Measurements from ENCODE around the gene RAD51AP2.

DNA sequence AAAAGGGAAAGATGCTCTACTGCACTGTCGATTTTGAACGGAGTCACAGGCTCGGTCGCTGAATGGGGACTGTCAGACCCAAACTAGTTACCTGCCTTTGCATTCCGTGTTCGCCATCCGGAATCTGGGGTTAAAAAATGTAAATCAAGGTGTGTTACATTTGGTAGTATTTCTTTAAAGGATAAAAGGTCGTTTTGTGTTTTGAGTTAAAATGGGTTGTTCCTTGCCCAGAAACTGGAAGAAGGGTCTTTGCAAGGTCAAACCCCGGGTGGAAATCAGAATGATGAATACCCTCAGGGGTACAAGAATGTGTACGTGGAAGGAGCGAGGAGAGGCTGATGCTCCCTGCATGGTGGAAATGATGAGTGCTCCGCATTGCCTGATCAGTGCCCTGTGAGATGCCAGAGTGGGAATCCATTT is 23.3 kb upstream of the RAD51AP2 start:
- no peak for TF ChIP-seq POLR2A (IDR thresholded peaks at IDR 0.05)
- TF ChIP-seq, protein P1, sequence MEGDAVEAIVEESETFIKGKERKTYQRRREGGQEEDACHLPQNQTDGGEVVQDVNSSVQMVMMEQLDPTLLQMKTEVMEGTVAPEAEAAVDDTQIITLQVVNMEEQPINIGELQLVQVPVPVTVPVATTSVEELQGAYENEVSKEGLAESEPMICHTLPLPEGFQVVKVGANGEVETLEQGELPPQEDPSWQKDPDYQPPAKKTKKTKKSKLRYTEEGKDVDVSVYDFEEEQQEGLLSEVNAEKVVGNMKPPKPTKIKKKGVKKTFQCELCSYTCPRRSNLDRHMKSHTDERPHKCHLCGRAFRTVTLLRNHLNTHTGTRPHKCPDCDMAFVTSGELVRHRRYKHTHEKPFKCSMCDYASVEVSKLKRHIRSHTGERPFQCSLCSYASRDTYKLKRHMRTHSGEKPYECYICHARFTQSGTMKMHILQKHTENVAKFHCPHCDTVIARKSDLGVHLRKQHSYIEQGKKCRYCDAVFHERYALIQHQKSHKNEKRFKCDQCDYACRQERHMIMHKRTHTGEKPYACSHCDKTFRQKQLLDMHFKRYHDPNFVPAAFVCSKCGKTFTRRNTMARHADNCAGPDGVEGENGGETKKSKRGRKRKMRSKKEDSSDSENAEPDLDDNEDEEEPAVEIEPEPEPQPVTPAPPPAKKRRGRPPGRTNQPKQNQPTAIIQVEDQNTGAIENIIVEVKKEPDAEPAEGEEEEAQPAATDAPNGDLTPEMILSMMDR (IDR thresholded peaks at IDR 0.05), result no peak

Measured in esophagus squamous epithelium (tissue), 4 donors.